A673 (cell line): ENCODE data around the gene BFSP2.

ENCODE experiments used
- EZH2 ChIP-seq: fragments of 200-600 bp; sonication (generic); IDR thresholded peaks from 2 replicates; pipeline ENCODE4 v1.6.1; 2017; ENCODE audit warnings: borderline replicate concordance, low read depth, mild to moderate bottlenecking, mixed read lengths, antibody characterized with exemption, low read length; ENCODE audit not compliant: poor library complexity, severe bottlenecking
- TF ChIP-seq, protein P1 (sequence below): fragments of 300-800, 200-600 bp; sonication (generic); conservative IDR thresholded peaks from 2 replicates; pipeline ENCODE4 v1.5.1; 2017; ENCODE audit warnings: low read depth, mild to moderate bottlenecking, antibody characterized with exemption, low read length, moderate library complexity, mixed read lengths

- TF ChIP-seq, protein P1, sequence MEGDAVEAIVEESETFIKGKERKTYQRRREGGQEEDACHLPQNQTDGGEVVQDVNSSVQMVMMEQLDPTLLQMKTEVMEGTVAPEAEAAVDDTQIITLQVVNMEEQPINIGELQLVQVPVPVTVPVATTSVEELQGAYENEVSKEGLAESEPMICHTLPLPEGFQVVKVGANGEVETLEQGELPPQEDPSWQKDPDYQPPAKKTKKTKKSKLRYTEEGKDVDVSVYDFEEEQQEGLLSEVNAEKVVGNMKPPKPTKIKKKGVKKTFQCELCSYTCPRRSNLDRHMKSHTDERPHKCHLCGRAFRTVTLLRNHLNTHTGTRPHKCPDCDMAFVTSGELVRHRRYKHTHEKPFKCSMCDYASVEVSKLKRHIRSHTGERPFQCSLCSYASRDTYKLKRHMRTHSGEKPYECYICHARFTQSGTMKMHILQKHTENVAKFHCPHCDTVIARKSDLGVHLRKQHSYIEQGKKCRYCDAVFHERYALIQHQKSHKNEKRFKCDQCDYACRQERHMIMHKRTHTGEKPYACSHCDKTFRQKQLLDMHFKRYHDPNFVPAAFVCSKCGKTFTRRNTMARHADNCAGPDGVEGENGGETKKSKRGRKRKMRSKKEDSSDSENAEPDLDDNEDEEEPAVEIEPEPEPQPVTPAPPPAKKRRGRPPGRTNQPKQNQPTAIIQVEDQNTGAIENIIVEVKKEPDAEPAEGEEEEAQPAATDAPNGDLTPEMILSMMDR = no peak
- TF ChIP-seq EZH2 = no peak
Measured at GRCh38 chr3:133442518-133442917, 42.7 kb downstream of the BFSP2 start.
